Activated T-helper 1 cell treated with anti-CD3 and anti-CD28 coated beads, Interleukin-12 subunit alpha, Interleukin-12 subunit beta, Interleukin-2, Interleukin-4 antibody, amounts not matched to agents 30 ng/mL and 10 ng/mL and 1 ng/mL, durations not matched to agents 14 hours and 24 hours and 36 hours (primary cell): ENCODE data around the gene FXYD1. TPM values are rescaled to one million over a fixed set of nuclear protein-coding genes. Genes with fewer than 3 reads are reported as not detected.

Experiments used
- DNase-seq: peaks from one replicate; pipeline ENCODE4 v3.0.0; 2021; ENCODE audit warnings: low spot score
- H3K27ac Mint-ChIP-seq: one replicate; pipeline ENCODE4 v1.8.0; 2021; ENCODE audit warnings: mild to moderate bottlenecking, mixed read lengths
- H3K27me3 Mint-ChIP-seq: one replicate; pipeline ENCODE4 v1.8.0; 2022; ENCODE audit warnings: mild to moderate bottlenecking, moderate library complexity, mixed read lengths; ENCODE audit not compliant: insufficient read depth
- H3K36me3 Mint-ChIP-seq: one replicate; pipeline ENCODE4 v1.8.0; 2021; ENCODE audit warnings: low read depth, mixed read lengths
- H3K4me1 Mint-ChIP-seq: one replicate; pipeline ENCODE4 v1.8.0; 2021; ENCODE audit warnings: low read depth, mixed read lengths
- H3K4me3 Mint-ChIP-seq: one replicate; pipeline ENCODE4 v1.8.0; 2021; ENCODE audit warnings: mild to moderate bottlenecking, moderate library complexity, mixed read lengths
- H3K9me3 Mint-ChIP-seq: one replicate; pipeline ENCODE4 v1.8.0; 2021; ENCODE audit warnings: mixed read lengths
- intact Hi-C: fragments of 100-400 bp; cut with micrococcal nuclease; formaldehyde crosslinking; loops from one replicate; pipeline ENCODE4 v1.15.1; 2024
- total RNA-seq: library from RNA; stranded (reverse); gene quantifications from 2 replicates; pipeline ENCODE4 v1.2.3, GENCODE V29; 2022

Gene FXYD1
- total RNA-seq, 1 donor from 2014 or later = not detected

- DNase-seq = no peak
- Mint-ChIP-seq H3K27me3 (peaks cover 8% of the 10 kb centered on the region), H3K4me1 (peaks cover 6% of the 10 kb centered on the region), H3K36me3 (no peaks in the 10 kb centered on the region), H3K27ac (no peak overlapping the region), H3K4me3 (no peak overlapping the region), H3K9me3 (no peaks in the 10 kb centered on the region)
- intact Hi-C loops = no loop called here
Observed at GRCh38 chr19:35112995-35113688, 25.5 kb upstream of the FXYD1 start.

DNA sequence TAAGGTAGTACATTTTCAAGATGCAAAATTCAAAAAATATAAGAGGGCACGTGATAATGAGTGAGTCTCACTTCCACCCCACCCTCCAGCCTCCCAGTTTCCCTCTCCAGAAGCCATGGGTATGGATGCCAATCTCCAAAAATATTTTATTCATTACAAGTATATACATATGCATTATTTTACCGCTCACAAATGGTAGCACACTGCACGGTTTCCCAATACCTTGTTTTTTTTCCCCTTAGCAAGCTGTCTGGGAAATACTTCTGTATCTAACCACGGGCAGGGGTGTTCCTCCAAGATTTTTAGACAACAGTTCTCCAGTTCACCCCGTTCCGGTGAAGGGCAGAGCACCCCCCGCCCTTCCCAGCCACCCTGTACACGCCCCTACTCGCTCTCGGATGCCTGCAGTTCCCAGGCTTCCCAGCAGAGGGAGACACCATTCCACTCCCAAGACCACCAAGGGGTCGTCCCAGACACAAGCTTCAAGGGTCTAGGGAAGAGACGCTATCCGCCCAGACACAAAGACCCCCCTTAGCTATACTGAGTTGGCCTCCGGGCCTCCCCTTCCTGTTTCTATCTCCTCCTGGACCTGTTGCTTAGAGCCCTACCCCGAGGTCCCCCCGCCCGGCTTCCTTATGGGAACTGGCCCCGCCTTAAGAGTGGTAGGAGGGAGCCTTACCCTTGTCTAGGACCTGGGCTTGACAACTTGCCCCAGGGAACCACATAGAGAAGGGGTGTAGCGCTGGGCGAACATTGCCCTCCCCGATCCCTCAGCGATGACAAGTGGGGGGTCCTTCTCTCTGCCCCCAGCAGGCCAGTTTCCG, 24.1 kb upstream of the FXYD1 start:
- DNase-seq = peak; percentile 38
- Mint-ChIP-seq H3K9me3 (no peaks in the 10 kb centered on the region), H3K27me3 (peaks cover 7% of the 10 kb centered on the region), H3K36me3 (no peaks in the 10 kb centered on the region), H3K4me3 (no peak overlapping the region), H3K27ac (no peak overlapping the region), H3K4me1 (peaks cover 6% of the 10 kb centered on the region)
- intact Hi-C loops = loop anchor here (1.0 to 2.0 kb wide), 2 partner anchors 26 to 103 kb away; no protein-coding TSS in a partner anchor

- H3K4me3 Mint-ChIP-seq = no peak within 1 kb of the TSS
- intact Hi-C loops = loop anchor here (2.0 kb wide), 1 partner anchor 25 kb away; no protein-coding TSS in a partner anchor
- no peaks in the 10 kb centered on the region for H3K36me3 Mint-ChIP-seq
- no peak within 1 kb of the TSS for H3K27ac Mint-ChIP-seq
- peaks cover 6% of the 10 kb centered on the region for H3K4me1 Mint-ChIP-seq
- peaks cover 7% of the 10 kb centered on the region for H3K27me3 Mint-ChIP-seq
- DNase-seq = no peak
- H3K9me3 Mint-ChIP-seq = no peaks in the 10 kb centered on the region
Observed at GRCh38 chr19:35115177-35115951, 23.3 kb upstream of the FXYD1 start, which contains the start of gene FXYD3. Gene FXYD3, plus strand, starts transcription at chr19:35115823. Its CDS starts 3,554 bp downstream, at chr19:35119377.

DNA sequence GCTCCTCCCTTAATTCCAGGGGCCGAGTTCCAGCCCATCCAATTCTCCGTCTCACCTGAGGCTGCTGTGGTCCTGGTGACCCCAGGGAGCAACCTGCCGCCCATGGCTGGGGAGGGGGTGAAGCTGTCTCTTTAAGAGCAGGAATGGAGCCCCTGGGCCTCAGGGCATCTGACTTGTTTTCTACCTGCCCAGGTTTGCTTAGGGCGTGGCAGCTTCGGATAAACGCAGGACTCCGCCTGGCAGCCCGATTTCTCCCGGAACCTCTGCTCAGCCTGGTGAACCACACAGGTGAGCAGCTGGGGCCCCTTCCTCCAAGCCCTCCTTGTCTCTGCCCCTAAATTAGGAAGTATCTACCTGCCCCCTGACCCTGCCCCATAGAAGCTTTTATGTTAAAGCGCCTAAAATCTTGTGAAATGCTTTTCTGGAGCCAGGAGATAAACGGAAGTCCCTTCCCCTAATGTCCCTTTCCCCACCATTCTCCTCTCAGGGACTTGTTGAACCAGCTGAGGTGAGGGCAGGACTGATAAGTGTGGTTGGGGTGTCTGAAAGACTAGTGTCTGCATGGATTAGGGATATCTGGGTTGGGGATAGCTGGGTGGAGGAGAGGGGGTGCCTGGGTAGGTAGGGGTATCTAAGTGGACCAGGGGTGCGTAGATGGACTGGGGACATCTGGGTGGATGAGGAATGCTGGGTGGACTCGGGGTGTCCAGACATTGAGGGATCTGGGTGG, 22.4 kb upstream of the FXYD1 start:
- Mint-ChIP-seq H3K27me3 (peaks cover 7% of the 10 kb centered on the region), H3K27ac (no peak overlapping the region), H3K9me3 (no peaks in the 10 kb centered on the region), H3K36me3 (no peaks in the 10 kb centered on the region), H3K4me3 (no peak overlapping the region), H3K4me1 (peaks cover 6% of the 10 kb centered on the region)
- intact Hi-C loops = no loop called here
- DNase-seq = no peak

DNA sequence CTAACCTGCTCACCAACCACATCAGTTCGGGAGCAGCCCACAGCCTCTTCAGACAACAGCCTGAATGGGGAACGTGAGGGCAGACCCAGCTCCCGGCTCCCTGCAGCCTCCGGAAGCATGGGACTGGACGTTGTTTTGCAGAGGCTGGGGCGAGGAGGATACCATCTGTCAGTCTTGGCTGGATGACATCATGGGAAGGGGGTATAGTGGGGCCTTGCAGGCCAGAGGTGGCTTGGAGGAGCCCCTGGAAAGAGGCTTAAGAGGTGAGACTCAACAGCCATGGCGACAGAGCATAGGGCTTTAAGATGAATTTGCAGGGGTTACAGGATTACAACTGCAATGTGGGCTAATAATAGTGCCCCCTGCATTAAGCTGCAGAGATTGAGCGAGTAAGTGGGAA, 21.5 kb upstream of the FXYD1 start:
- Mint-ChIP-seq H3K27me3 (peaks cover 7% of the 10 kb centered on the region), H3K9me3 (no peaks in the 10 kb centered on the region), H3K36me3 (no peaks in the 10 kb centered on the region), H3K4me1 (peaks cover 6% of the 10 kb centered on the region), H3K4me3 (no peak overlapping the region), H3K27ac (no peak overlapping the region)
- no peak for DNase-seq
- intact Hi-C loops = no loop called here

DNA sequence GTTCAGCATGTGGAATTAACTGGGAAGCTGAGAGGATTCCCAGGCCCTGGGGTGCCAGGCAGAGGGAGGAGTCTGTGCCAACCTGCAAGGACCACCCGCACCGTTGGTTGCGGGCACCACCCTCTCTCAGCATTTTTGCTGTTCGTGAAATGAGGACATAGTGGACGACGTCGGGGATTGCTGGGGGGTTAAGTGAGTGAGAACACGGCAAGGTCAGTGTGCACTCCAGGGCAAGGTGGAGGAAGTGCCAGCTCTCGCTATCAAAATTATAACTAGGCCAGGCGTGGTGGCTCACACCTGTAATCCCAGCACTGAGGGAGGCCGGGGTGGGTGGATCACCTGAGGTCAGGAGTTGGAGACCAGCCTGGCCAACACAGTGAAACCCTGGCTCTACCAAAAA, 20.8 kb upstream of the FXYD1 start:
- intact Hi-C loops = no loop called here
- Mint-ChIP-seq H3K4me3 (no peak overlapping the region), H3K27ac (no peak overlapping the region), H3K36me3 (no peaks in the 10 kb centered on the region), H3K4me1 (peaks cover 6% of the 10 kb centered on the region), H3K27me3 (peaks cover 10% of the 10 kb centered on the region), H3K9me3 (no peaks in the 10 kb centered on the region)
- no peak for DNase-seq

DNA sequence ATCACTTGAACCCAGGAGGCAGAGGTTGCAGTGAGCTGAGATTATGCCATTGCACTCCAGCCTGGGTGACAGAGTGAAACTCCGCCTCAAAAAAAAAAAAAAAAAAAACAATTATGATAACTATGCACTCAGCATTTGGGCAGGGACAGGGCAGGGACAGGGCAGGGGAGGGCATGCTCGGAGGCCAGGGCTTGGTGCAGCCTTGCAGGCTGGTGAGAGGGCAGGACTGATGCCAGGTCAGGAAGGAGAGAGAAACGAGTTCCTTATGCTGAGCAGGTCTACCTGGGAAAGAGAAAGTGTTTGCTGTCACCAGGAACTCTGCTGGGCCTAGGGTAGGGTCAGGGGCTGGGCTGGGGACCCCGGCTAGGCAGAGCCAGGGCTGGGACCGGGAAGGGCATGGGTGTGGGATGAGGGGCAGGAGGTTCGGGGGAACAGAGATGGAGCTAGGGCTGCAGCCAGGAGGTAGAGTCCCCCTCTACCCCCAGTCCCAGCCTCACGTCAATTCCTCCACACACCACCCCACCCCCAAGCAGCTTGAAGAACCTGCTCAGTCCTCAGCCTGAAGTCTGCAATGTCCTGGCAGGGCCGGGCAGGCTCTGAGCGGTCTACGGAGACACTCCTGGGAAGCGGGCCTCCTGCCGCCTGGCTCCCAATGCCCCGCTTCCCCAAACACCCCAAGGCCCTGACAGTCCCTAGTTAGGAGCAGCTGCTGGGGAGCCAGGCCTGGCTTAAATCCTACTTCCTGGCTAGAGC, 20.2 kb upstream of the FXYD1 start:
- no peaks in the 10 kb centered on the region for H3K9me3 Mint-ChIP-seq
- no peak for DNase-seq
- H3K27ac Mint-ChIP-seq = no peak overlapping the region
- H3K4me3 Mint-ChIP-seq = no peak overlapping the region
- intact Hi-C loops = no loop called here
- H3K27me3 Mint-ChIP-seq = peaks cover 10% of the 10 kb centered on the region
- H3K36me3 Mint-ChIP-seq = no peaks in the 10 kb centered on the region
- peaks cover 6% of the 10 kb centered on the region for H3K4me1 Mint-ChIP-seq

DNA sequence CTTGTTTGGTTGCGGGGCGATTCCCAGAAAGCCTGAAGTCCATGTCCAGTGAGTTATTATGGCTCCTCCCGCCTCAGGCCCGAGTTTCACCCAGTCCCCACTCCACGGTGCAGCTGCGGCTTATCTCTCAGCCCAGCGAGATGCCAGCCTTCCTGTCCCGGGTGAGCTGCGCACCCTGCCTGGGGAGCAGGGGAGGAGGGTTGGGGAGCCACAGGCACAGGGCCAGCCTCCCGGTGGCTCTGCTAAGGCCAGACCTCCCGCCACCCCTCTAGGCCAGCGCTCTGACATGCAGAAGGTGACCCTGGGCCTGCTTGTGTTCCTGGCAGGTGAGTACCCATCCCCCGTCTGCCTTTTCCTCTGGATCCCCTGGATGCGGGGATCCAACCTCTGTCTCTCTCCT, 19.5 kb upstream of the FXYD1 start:
- no peak for DNase-seq
- intact Hi-C loops = no loop called here
- Mint-ChIP-seq H3K4me1 (peaks cover 10% of the 10 kb centered on the region), H3K9me3 (no peaks in the 10 kb centered on the region), H3K27me3 (peaks cover 8% of the 10 kb centered on the region), H3K36me3 (no peaks in the 10 kb centered on the region), H3K4me3 (no peak overlapping the region), H3K27ac (no peak overlapping the region)

GRCh38 chr19:35119578-35120155, 19.0 kb upstream of the FXYD1 start:
- Mint-ChIP-seq H3K27me3 (peaks cover 5% of the 10 kb centered on the region), H3K36me3 (no peaks in the 10 kb centered on the region), H3K4me3 (no peak overlapping the region), H3K4me1 (peaks cover 11% of the 10 kb centered on the region), H3K9me3 (no peaks in the 10 kb centered on the region), H3K27ac (no peak overlapping the region)
- intact Hi-C loops = no loop called here
- no peak for DNase-seq

- Mint-ChIP-seq H3K9me3 (no peaks in the 10 kb centered on the region), H3K27me3 (peaks cover 5% of the 10 kb centered on the region), H3K36me3 (no peaks in the 10 kb centered on the region), H3K27ac (no peak overlapping the region), H3K4me3 (no peak overlapping the region), H3K4me1 (peaks cover 13% of the 10 kb centered on the region)
- DNase-seq = no peak
- intact Hi-C loops = no loop called here
Observed at GRCh38 chr19:35120492-35120891, 18.1 kb upstream of the FXYD1 start.

DNA sequence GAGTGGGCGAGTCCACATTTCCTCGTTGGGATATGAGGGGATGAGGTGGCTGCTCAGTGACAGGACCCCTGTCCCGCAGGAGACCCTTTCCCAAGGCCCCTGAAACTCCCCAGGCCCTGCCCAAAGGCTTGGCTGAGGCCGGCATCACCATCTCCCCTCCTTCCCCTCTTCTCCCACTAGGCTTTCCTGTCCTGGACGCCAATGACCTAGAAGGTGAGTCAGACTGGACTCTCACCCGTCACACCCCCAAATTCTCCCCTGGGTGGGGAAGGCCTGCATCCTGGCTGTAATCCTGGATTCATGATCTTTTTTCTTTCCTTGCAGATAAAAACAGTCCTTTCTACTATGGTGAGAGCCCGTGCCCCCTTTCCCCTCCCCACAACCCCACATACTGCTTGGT, 17.7 kb upstream of the FXYD1 start:
- H3K4me3 Mint-ChIP-seq = no peak overlapping the region
- DNase-seq = no peak
- H3K27me3 Mint-ChIP-seq = peaks cover 5% of the 10 kb centered on the region

More for the DNA sequence above, 17.7 kb upstream of the FXYD1 start:
- intact Hi-C loops = no loop called here
- H3K4me1 Mint-ChIP-seq = peaks cover 13% of the 10 kb centered on the region
- no peak overlapping the region for H3K27ac Mint-ChIP-seq
- H3K9me3 Mint-ChIP-seq = no peaks in the 10 kb centered on the region
- no peaks in the 10 kb centered on the region for H3K36me3 Mint-ChIP-seq
